IMR-90 (cell line): ENCODE measurements around the gene POC1B.

Experiments used
- BHLHE40 ChIP-seq: fragments of 150-350 bp; IDR thresholded peaks from 2 replicates; pipeline ENCODE4 v1.6.1; 2016; ENCODE audit warnings: mild to moderate bottlenecking, low read depth, low read length
- CHD1 ChIP-seq: IDR thresholded peaks from 2 replicates; pipeline ENCODE4 v1.6.1; 2012; ENCODE audit warnings: low read depth, low read length, improper control_type of control experiment
- RCOR1 ChIP-seq: IDR thresholded peaks from 2 replicates; pipeline ENCODE4 v1.6.1; 2012; ENCODE audit warnings: mild to moderate bottlenecking, low read length, improper control_type of control experiment; ENCODE audit not compliant: insufficient replicate concordance
- RFX5 ChIP-seq: IDR thresholded peaks from 2 replicates; pipeline ENCODE4 v1.8.0; 2012; ENCODE audit warnings: low read depth, mild to moderate bottlenecking, low read length, moderate library complexity
- TF ChIP-seq, protein P1 (sequence below): conservative IDR thresholded peaks from 2 replicates; pipeline ENCODE4 v1.5.1; 2012; ENCODE audit warnings: mild to moderate bottlenecking, low read depth, low read length, improper control_type of control experiment

DNA sequence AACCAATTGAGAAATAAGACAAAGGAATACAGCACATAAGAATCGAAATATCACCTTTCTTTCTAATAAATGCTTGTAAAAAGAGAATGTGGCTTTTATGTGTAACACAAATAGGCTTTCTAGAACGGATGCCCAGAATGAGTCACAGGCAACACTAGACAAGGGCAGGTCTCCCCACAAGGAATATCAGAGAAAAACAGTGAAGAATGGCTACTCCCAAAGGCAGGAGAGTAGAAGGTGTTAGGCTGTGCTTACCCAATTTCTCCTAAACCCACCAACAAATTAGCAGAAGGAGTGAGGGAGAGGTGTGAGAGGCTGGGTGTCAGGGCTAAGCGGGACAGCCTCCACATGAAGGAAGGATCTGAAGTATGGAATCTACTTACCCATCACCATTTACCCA, 56.5 kb downstream of the POC1B start:
- TF ChIP-seq, protein P1, sequence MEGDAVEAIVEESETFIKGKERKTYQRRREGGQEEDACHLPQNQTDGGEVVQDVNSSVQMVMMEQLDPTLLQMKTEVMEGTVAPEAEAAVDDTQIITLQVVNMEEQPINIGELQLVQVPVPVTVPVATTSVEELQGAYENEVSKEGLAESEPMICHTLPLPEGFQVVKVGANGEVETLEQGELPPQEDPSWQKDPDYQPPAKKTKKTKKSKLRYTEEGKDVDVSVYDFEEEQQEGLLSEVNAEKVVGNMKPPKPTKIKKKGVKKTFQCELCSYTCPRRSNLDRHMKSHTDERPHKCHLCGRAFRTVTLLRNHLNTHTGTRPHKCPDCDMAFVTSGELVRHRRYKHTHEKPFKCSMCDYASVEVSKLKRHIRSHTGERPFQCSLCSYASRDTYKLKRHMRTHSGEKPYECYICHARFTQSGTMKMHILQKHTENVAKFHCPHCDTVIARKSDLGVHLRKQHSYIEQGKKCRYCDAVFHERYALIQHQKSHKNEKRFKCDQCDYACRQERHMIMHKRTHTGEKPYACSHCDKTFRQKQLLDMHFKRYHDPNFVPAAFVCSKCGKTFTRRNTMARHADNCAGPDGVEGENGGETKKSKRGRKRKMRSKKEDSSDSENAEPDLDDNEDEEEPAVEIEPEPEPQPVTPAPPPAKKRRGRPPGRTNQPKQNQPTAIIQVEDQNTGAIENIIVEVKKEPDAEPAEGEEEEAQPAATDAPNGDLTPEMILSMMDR, result no peak
- no peak for TF ChIP-seq RFX5
- no peak for TF ChIP-seq CHD1
- no peak for TF ChIP-seq RCOR1
- no peak for TF ChIP-seq BHLHE40
